ENCODE data around the gene TCL1B.

Gene TCL1B

GRCh38 chr14:95703341-95703740, 17.1 kb downstream of the TCL1B start:
- peak overlapping the region; percentile 16; the same call in 1 of the 2 replicates for H3K27ac ChIP-seq (ENCODE audit: low read depth, low read length)
- H4K20me1 ChIP-seq (ENCODE audit: low read depth, low read length): no peaks in the 10 kb centered on the region
- H3K9me2 ChIP-seq (replicated peaks; ENCODE audit: insufficient read depth, low read length): no peaks in the 10 kb centered on the region
- no peaks in the 10 kb centered on the region for H3K79me2 ChIP-seq (ENCODE audit: insufficient read depth, low read length)
- TF ChIP-seq EZH2phosphoT487 (conservative IDR thresholded peaks at IDR 0.05; ENCODE audit: low read length) (no peak), CTCF (IDR thresholded peaks at IDR 0.05; ENCODE audit: insufficient read depth, low read length, poor library complexity, severe bottlenecking) (no peak)
- H3K9ac ChIP-seq (ENCODE audit: low read length): no peak overlapping the region
- H3K9me3 ChIP-seq (ENCODE audit: insufficient read depth, low read length): no peaks in the 10 kb centered on the region
- no peak overlapping the region for H2AFZ ChIP-seq (ENCODE audit: low read depth, low read length, severe bottlenecking)
- peaks cover 58% of the 10 kb centered on the region for H3F3A ChIP-seq (ENCODE audit: insufficient read depth)
- no peak overlapping the region for H3K4me2 ChIP-seq (ENCODE audit: low read depth, low read length, poor library complexity, severe bottlenecking)
- H3K36me3 ChIP-seq (ENCODE audit: low read length): no peaks in the 10 kb centered on the region
- no peaks in the 10 kb centered on the region for H3K27me3 ChIP-seq (ENCODE audit: low read length)
- no peak overlapping the region for H3K4me3 ChIP-seq (ENCODE audit: insufficient read depth, low read length, poor library complexity, severe bottlenecking)

DNA sequence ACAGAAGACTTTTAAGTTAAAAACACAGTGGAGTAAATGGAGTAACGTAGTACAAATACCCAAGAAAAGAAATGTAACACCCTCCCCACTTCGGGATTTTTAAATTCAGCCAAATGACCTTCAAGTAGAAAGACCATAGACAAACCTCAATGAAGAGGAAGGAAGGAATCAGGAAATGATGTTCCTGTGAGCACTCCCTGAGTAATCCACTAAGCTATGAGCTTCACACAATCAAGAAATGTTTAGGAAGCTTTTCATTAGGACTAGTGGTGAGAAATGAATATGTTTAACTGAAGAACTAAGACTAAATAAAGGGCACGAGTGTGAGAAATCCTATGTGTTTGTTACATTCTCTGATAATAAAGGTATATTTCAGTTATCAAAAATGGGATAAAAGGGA, 17.6 kb downstream of the TCL1B start:
- no peaks in the 10 kb centered on the region for H3K79me2 ChIP-seq (ENCODE audit: insufficient read depth, low read length)
- H3K9ac ChIP-seq (ENCODE audit: low read length): no peak overlapping the region
- H3K27me3 ChIP-seq (ENCODE audit: low read length): no peaks in the 10 kb centered on the region
- peaks cover 59% of the 10 kb centered on the region for H3F3A ChIP-seq (ENCODE audit: insufficient read depth)
- no peaks in the 10 kb centered on the region for H4K20me1 ChIP-seq (ENCODE audit: low read depth, low read length)
- no peak overlapping the region for H3K4me2 ChIP-seq (ENCODE audit: low read depth, low read length, poor library complexity, severe bottlenecking)
- no peaks in the 10 kb centered on the region for H3K9me2 ChIP-seq (replicated peaks; ENCODE audit: insufficient read depth, low read length)
- peak overlapping the region; percentile 16; the same call in 1 of the 2 replicates for H3K27ac ChIP-seq (ENCODE audit: low read depth, low read length)
- no peak overlapping the region for H2AFZ ChIP-seq (ENCODE audit: low read depth, low read length, severe bottlenecking)
- H3K9me3 ChIP-seq (ENCODE audit: insufficient read depth, low read length): no peaks in the 10 kb centered on the region
- no peak overlapping the region for H3K4me3 ChIP-seq (ENCODE audit: insufficient read depth, low read length, poor library complexity, severe bottlenecking)
- TF ChIP-seq CTCF (IDR thresholded peaks at IDR 0.05; ENCODE audit: insufficient read depth, low read length, poor library complexity, severe bottlenecking) (no peak), EZH2phosphoT487 (conservative IDR thresholded peaks at IDR 0.05; ENCODE audit: low read length) (no peak)
- H3K36me3 ChIP-seq (ENCODE audit: low read length): no peaks in the 10 kb centered on the region

GRCh38 chr14:95705518-95705917, 19.3 kb downstream of the TCL1B start:
- H3K27me3 ChIP-seq (ENCODE audit: low read length): no peaks in the 10 kb centered on the region
- TF ChIP-seq CTCF (IDR thresholded peaks at IDR 0.05; ENCODE audit: insufficient read depth, low read length, poor library complexity, severe bottlenecking) (no peak), EZH2phosphoT487 (conservative IDR thresholded peaks at IDR 0.05; ENCODE audit: low read length) (no peak)
- no peaks in the 10 kb centered on the region for H3K79me2 ChIP-seq (ENCODE audit: insufficient read depth, low read length)
- H3K9ac ChIP-seq (ENCODE audit: low read length): no peak overlapping the region
- peaks cover 42% of the 10 kb centered on the region for H3F3A ChIP-seq (ENCODE audit: insufficient read depth)
- peak overlapping the region; percentile 7 for H3K4me2 ChIP-seq (ENCODE audit: low read depth, low read length, poor library complexity, severe bottlenecking)
- H2AFZ ChIP-seq (ENCODE audit: low read depth, low read length, severe bottlenecking): no peak overlapping the region
- no peaks in the 10 kb centered on the region for H3K9me3 ChIP-seq (ENCODE audit: insufficient read depth, low read length)
- H4K20me1 ChIP-seq (ENCODE audit: low read depth, low read length): no peaks in the 10 kb centered on the region
- no peaks in the 10 kb centered on the region for H3K36me3 ChIP-seq (ENCODE audit: low read length)
- no peak overlapping the region for H3K4me3 ChIP-seq (ENCODE audit: insufficient read depth, low read length, poor library complexity, severe bottlenecking)
- no peaks in the 10 kb centered on the region for H3K9me2 ChIP-seq (replicated peaks; ENCODE audit: insufficient read depth, low read length)
- no peak overlapping the region for H3K27ac ChIP-seq (ENCODE audit: low read depth, low read length)
